Gastrocnemius medialis (tissue), 4 donors: ENCODE data around the gene RAB13. TPM values are rescaled to one million over a fixed set of nuclear protein-coding genes. Genes with fewer than 3 reads are reported as not detected.

Source experiments
- ATAC-seq, 2 donors: fragments of 150-250 bp; one replicate each; pipeline ENCODE4 v1.9.1; 2016
- DNase-seq, 2 donors: peaks; one replicate each; pipeline ENCODE4 v3.0.0-alpha.2; 2019
- H3K27ac ChIP-seq, 4 donors: fragments of 200-600 bp; sonication (generic); 1 replicate in 1 of 4; 2 replicates in 3 of 4; pipeline ENCODE4 v1.5.1; 2016 to 2018; ENCODE audit warnings: mild to moderate bottlenecking in 2 of 4, moderate library complexity in 1 of 4
- H3K27me3 ChIP-seq, 3 donors: fragments of 200-600 bp; sonication (generic) in 2 of 3; 1 replicate in 1 of 3; 2 replicates in 2 of 3; pipeline versions ENCODE4 v1.5.1 to v1.6.0; 2016 to 2019; ENCODE audit warnings: mild to moderate bottlenecking in 1 of 3, moderate library complexity in 1 of 3
- H3K36me3 ChIP-seq, 2 donors: fragments of 200-600 bp; sonication (generic) in 1 of 2; one replicate each; pipeline ENCODE4 v1.5.1; 2017 to 2018
- H3K4me1 ChIP-seq, 2 donors: fragments of 200-600 bp; sonication (generic) in 1 of 2; one replicate each; pipeline ENCODE4 v1.5.1; 2016 to 2017; ENCODE audit warnings: mild to moderate bottlenecking in 2 of 2
- H3K4me3 ChIP-seq, 4 donors: fragments of 200-600 bp; sonication (generic) in 3 of 4; 1 replicate in 1 of 4; 2 replicates in 3 of 4; pipeline ENCODE4 v1.5.1; 2016 to 2019; ENCODE audit warnings: mild to moderate bottlenecking in 2 of 4
- H3K9me3 ChIP-seq, 3 donors: fragments of 200-600 bp; sonication (generic) in 2 of 3; 1 replicate in 1 of 3; 2 replicates in 2 of 3; pipeline ENCODE4 v1.5.1; 2016 to 2019
- CTCF ChIP-seq, 5 experiments: fragments of 450-650 bp in 3 of 5; fragments of 200-600 bp in 2 of 5; sonication (generic) in 2 of 5; IDR thresholded peaks in 4 of 5; conservative IDR thresholded peaks in 1 of 5; 1 replicate in 4 of 5; 2 replicates in 1 of 5; pipeline ENCODE4 v1.5.1; 2016 to 2019; ENCODE audit warnings: antibody characterized with exemption in 5 of 5, mild to moderate bottlenecking in 3 of 5, moderate library complexity in 3 of 5
- POLR2A ChIP-seq, 2 donors: fragments of 450-650 bp; IDR thresholded peaks; one replicate each; pipeline ENCODE4 v1.6.1; 2017; ENCODE audit warnings: antibody characterized with exemption in 2 of 2, mild to moderate bottlenecking in 2 of 2, moderate library complexity in 2 of 2
- in situ Hi-C, 4 donors: fragments of 200-750 bp; cut with MboI; loops; one replicate each; pipeline versions ENCODE4 v1.15.0 to v1.8.0; 2017; ENCODE audit warnings: low sequenced_read_pairs in 4 of 4
- intact Hi-C: fragments of 100-400 bp; cut with DNase I; formaldehyde crosslinking; loops from one replicate; pipeline ENCODE4 v1.15.1; 2023; ENCODE audit warnings: low total_unique reads
- total RNA-seq, 4 donors: library from RNA; depleted of rRNA; stranded (reverse); fragments of >200 nt; gene quantifications; one replicate each; pipeline versions ENCODE4 v1.1.0 to v1.2.3, GENCODE V29; 2016

Gene RAB13
- total RNA-seq, 4 donors from 2014 or later, result 6.4 to 12.3 (median 9.1) TPM

- DNase-seq (no peak), ATAC-seq (no peak)
- Histone ChIP-seq H3K27ac (peak overlapping the region in 1 of 4 donors; percentile 14), H3K4me3 (no peak overlapping the region), H3K36me3 (peaks cover 0 to 37% of the 10 kb centered on the region in 2 donors), H3K9me3 (no peaks in the 10 kb centered on the region), H3K27me3 (no peaks in the 10 kb centered on the region), H3K4me1 (peaks cover 41 to 42% of the 10 kb centered on the region in 2 donors)
- in situ Hi-C loops, result no loop called here
- intact Hi-C loops, result no loop called here
- no peak for TF ChIP-seq CTCF (IDR thresholded peaks at IDR 0.05 in 4 of 5, conservative IDR thresholded peaks at IDR 0.05 in 1 of 5)
- no peak for TF ChIP-seq POLR2A (IDR thresholded peaks at IDR 0.05)
These were observed 31.3 kb downstream of the RAB13 start for GRCh38 chr1:153954826-153955225.

GRCh38 chr1:153953859-153954365 lies 32.2 kb downstream of the RAB13 start:
- peaks cover 32 to 34% of the 10 kb centered on the region in 2 donors for H3K4me1 ChIP-seq

GRCh38 chr1:153951801-153952200 lies 34.3 kb downstream of the RAB13 start:
- no peak overlapping the region for H3K4me3 ChIP-seq
- H3K9me3 ChIP-seq, result no peaks in the 10 kb centered on the region
- H3K36me3 ChIP-seq, result peaks cover 0 to 60% of the 10 kb centered on the region in 2 donors
- TF ChIP-seq CTCF (IDR thresholded peaks at IDR 0.05 in 4 of 5, conservative IDR thresholded peaks at IDR 0.05 in 1 of 5) (no peak), POLR2A (IDR thresholded peaks at IDR 0.05) (no peak)
- H3K27me3 ChIP-seq, result no peaks in the 10 kb centered on the region
- intact Hi-C loops (no loop called here), in situ Hi-C loops (no loop called here)
- DNase-seq (no peak), ATAC-seq (no peak)
- no peak overlapping the region for H3K27ac ChIP-seq
- peaks cover 24 to 26% of the 10 kb centered on the region in 2 donors for H3K4me1 ChIP-seq

More at GRCh38 chr1:153953859-153954365, 32.2 kb downstream of the RAB13 start:
- H3K9me3 ChIP-seq, result no peaks in the 10 kb centered on the region
- no peak for ATAC-seq
- in situ Hi-C loops (no loop called here), intact Hi-C loops (no loop called here)
- H3K4me3 ChIP-seq, result no peak overlapping the region
- peaks cover 0 to 46% of the 10 kb centered on the region in 2 donors for H3K36me3 ChIP-seq
- peak overlapping the region in 2 of 4 donors; percentile 14 to 27 for H3K27ac ChIP-seq
- DNase-seq, result no peak
- TF ChIP-seq CTCF (IDR thresholded peaks at IDR 0.05 in 4 of 5, conservative IDR thresholded peaks at IDR 0.05 in 1 of 5), result no peak
- TF ChIP-seq POLR2A (IDR thresholded peaks at IDR 0.05), result no peak
- no peaks in the 10 kb centered on the region for H3K27me3 ChIP-seq

- TF ChIP-seq POLR2A (IDR thresholded peaks at IDR 0.05) (no peak), CTCF (IDR thresholded peaks at IDR 0.05 in 4 of 5, conservative IDR thresholded peaks at IDR 0.05 in 1 of 5) (no peak)
- in situ Hi-C loops, result no loop called here
- H3K9me3 ChIP-seq, result no peaks in the 10 kb centered on the region
- H3K36me3 ChIP-seq, result peaks cover 0 to 60% of the 10 kb centered on the region in 2 donors
- H3K27ac ChIP-seq, result no peak overlapping the region
- H3K27me3 ChIP-seq, result no peaks in the 10 kb centered on the region
- intact Hi-C loops, result no loop called here
- peaks cover 20 to 22% of the 10 kb centered on the region in 2 donors for H3K4me1 ChIP-seq
- DNase-seq, result no peak
- no peak overlapping the region for H3K4me3 ChIP-seq
- ATAC-seq, result no peak
These were observed 35.0 kb downstream of the RAB13 start for GRCh38 chr1:153951183-153951582.
